GM18520 (cell line): Measurements from ENCODE around the gene MPP1.
"Not testable (repeated sequence)": the region's sequence is repeated elsewhere in the genome, so short reads cannot be mapped to it uniquely, and the experiment has no call there.

ENCODE experiments used
- ATAC-seq: cut with Tn5 transposase; IDR thresholded peaks from one replicate; pipeline ENCODE4 v1.9.1; 2021; ENCODE audit not compliant: unreplicated experiment

MPP1 gene

GRCh38 chrX:154804957-154805695 is at the start of gene MPP1:
Gene MPP1, minus strand, starts transcription at chrX:154805485. Its CDS starts 112 bp downstream, at chrX:154805373.
- ATAC-seq: peak; percentile 77

- no peak for ATAC-seq
These were observed 45.8 kb upstream of the MPP1 start for GRCh38 chrX:154850957-154851611.

- no peak for ATAC-seq
These were observed 35.6 kb upstream of the MPP1 start for GRCh38 chrX:154840856-154841255.

- no peak for ATAC-seq
These were observed 30.9 kb upstream of the MPP1 start for GRCh38 chrX:154836163-154836562.

GRCh38 chrX:154834562-154834961 is 29.3 kb upstream of the MPP1 start, which contains the start of gene SMIM9:
Gene SMIM9, minus strand, starts transcription at chrX:154834662. Its CDS starts 3,806 bp downstream, at chrX:154830856.
- no peak for ATAC-seq

GRCh38 chrX:154833746-154834274 is 28.5 kb upstream of the MPP1 start:
- ATAC-seq: no peak

- ATAC-seq: no peak
These were observed 24.7 kb upstream of the MPP1 start for GRCh38 chrX:154829926-154830442.

GRCh38 chrX:154829134-154829533 is 23.8 kb upstream of the MPP1 start:
- ATAC-seq: no peak

- ATAC-seq: peak; percentile 7
These were observed 22.7 kb upstream of the MPP1 start for GRCh38 chrX:154828016-154828408.

GRCh38 chrX:154827194-154828015 is 22.1 kb upstream of the MPP1 start:
- peak; percentile 92 for ATAC-seq

- ATAC-seq: not testable (repeated sequence)
These were observed 20.3 kb upstream of the MPP1 start for GRCh38 chrX:154825586-154825985.

- no peak for ATAC-seq
These were observed 19.4 kb upstream of the MPP1 start for GRCh38 chrX:154824638-154825037.

GRCh38 chrX:154822029-154822428 is 16.7 kb upstream of the MPP1 start:
- no peak for ATAC-seq

GRCh38 chrX:154821523-154821922 is 16.2 kb upstream of the MPP1 start:
- ATAC-seq: no peak

GRCh38 chrX:154819771-154820341 is 14.6 kb upstream of the MPP1 start:
- ATAC-seq: no peak

GRCh38 chrX:154818916-154819770 is 13.9 kb upstream of the MPP1 start:
- ATAC-seq: no peak

- not testable (repeated sequence) for ATAC-seq
These were observed 11.8 kb upstream of the MPP1 start for GRCh38 chrX:154817048-154817618.

- ATAC-seq: not testable (repeated sequence)
These were observed 11.1 kb upstream of the MPP1 start for GRCh38 chrX:154816326-154816898.

GRCh38 chrX:154815274-154815818 is 10.1 kb upstream of the MPP1 start:
- no peak for ATAC-seq
